RPMI8226 (cell line): Measurements from ENCODE around the gene NAA40.
A peak's percentile ranks its signal among the peaks of the same experiment; 100 is the strongest.

Experiments used
- DNase-seq: peaks from one replicate; pipeline ENCODE4 v3.0.0-alpha.2; 2015

Gene NAA40

DNA sequence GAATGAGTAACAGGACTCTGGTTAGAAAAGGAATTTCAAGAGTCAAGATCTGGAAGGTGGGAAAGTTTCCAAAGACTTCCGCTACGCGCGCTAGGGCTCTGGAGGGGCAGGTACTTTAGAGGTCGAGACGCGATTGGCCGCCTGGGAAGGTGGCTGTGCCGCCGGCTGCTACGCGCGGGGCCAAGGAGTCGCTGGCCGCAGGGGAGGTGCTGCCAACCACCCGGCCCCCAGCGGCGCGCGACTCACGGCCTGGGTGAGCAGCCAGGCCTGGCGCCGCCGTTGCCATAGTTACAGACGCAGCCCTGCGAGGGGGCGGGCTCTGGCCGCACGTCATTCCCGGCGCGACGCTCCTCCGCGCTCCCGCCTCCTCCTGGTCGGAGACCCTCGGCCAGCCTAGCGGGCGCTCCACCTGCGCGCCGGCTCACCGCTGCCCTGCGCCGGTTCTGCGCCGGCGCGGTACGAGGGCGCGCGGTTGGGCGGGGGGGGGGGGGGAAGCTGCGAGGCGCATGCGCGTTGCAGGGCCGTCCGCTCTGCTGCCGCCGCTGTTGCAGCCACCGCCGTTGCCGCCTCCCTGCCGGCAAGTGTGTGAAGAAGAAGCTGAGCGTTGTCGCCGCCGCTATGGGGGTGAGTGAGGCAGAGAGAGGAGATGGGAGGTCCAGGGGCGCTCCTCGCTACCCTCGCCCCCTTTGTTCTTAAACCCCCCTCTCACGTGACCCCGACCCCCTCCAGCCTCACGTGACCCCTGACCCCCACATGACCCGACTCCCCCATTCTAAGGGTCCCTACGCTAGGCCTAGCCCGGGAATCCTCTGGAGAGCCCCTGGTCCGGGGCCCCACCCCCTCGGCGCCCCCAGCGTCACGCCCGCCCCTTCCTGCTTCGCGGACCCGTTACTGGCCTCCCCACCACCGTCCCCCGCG is at the start of gene NAA40:
Gene NAA40 (plus strand): TSS at position 524 of the 918 bp plus-strand sequence. CDS start 95 bp downstream, at position 619.
- DNase-seq = peak; percentile 100

DNA sequence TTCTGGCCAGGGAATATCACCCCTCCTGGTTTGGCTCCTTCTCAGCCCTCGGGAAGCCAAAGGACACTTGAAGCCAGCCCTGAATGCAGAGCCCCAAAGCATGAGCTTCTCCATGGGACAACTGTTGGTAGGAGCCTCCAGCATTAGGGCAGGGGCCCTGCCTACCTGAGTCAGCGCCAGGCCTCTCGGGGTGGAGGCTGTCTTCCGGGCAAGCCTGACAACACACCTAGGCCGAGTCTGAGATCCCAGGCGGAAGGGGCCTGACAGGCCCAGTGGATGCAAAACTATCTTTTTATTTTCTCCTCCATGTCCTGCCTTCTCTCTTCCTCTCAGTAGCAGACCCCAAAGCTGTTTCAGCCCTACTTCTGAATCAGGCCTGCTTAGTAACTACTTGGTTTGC is 49.5 kb upstream of the NAA40 start:
- no peak for DNase-seq

DNA sequence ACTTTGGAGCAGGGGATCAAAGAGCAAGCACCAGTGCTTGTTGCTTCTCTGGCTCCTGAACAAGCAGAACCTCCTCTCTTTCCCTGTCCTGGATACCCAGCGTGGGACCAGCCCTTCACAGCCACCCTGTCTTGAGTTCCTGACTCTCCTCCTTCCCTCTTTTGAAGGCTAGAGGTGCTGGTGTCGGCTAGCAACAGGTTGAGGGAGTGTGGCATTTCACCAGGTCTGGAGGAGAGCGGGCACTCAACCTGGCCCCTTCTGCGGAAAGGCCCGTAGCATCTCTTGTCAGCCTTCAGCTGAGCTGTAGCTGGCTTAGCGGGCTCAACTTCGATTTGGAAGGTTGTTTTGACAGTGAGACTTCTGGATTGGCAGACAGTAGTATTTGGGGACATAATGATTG is 48.4 kb upstream of the NAA40 start:
- DNase-seq = no peak

DNA sequence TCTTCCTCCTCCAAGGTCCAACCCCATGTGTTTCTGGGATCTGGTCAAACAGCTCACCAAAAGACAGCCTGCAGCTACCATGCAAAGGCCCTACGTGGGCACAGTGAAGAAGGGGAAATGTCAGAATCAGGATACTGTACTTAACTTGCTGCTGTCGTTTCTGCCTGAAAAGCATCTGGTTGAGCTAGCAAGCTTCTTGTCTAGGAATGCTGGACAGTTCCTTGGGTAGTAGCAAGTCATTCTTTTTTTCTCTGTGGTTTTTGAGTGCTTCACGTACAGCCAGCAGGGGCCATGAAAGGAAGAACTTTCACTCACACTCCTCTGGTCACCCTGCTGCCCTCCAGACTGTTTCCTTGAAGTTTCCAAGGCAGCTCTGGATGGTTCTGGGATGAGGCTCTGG is 46.6 kb upstream of the NAA40 start:
- DNase-seq = no peak

DNA sequence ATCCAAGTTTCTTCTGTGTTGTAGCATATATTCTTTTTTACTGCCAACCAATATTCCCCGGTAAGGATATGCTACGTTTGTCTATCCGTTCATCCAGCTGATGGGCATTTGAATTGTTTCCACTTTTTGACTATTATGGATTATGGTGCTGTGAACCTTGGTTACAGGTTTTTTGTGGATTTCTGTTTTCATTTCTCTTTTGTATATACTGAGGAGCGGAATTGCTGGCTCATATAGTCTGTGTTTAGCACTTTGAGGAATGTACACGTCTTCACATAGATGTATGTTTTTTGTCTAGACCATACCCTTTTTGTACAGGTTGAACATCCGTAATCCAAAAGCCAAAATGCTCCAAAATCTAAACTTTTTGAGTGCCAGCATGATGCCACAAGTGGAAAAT is 45.4 kb upstream of the NAA40 start:
- no peak for DNase-seq

DNA sequence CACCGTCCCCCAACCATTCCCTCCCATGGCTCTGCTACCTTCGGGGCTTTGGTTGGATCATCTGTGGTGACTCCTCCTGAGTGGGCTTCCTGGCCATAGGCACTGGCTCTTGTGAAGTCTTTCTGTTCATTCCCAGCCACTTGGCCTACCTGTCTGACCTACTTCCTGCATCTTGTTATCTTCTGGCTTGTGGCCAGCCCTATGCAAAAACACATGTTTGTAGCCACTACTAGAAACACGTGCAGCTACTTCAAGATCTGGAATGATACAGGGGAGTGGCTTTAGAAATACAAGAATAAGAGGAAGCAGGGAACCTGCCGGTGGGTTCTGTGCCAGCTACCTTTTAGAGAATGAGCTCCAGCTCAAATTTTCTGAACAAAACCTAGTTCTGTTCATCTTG is 42.7 kb upstream of the NAA40 start:
- DNase-seq = peak; percentile 48

DNA sequence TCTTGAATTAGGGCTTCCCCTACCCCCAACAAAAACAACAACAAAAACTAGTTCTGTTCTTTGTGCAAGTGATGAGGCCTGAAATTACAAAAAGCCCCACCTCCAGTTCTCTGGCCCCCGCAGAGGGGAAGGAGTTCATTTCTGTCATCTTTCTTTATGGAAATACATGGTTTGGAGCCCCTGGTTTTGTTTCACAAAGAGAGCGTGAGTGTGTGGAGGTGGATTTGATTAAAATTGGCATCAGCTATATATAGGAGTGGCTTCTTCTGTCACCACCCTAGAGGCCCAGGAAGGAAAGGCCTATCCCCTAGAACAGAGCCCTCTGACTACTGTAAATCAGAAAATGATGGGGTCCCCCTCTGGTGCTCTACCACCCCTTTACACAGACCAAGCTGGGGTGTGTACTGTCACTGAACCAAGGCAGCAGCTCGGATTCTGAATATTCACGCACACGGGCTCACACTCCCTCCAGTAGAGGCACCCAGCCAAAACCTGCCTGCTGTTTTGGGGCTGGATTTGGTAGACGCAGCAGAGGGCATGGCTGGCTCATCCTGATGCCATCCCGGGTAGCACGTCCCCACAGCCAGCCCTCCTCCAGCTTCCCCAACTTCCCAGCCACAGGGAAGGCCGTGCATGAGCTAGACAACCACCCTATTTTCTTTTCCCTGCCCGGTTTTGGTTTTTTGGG is 41.2 kb upstream of the NAA40 start:
- no peak for DNase-seq

DNA sequence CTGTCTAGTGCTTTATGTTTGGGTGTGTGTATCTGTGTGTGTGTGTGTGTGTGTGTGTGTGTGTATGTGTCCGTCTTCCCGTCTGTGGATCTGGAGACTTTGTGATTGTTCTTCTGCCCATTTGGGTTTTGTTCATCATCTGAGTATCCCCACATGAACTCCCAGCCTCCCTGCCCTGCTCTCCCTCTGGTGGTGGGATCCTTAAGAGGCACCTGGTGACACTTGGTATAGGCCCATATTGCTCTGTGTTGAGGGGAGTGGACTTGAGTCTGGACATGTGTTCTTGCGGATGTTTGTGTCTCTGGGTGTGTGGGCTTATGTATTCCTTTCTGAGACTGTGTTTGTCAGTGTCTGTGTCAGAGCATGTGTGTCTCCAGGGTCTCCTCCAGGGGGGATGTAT is 37.1 kb upstream of the NAA40 start:
- DNase-seq = no peak

DNA sequence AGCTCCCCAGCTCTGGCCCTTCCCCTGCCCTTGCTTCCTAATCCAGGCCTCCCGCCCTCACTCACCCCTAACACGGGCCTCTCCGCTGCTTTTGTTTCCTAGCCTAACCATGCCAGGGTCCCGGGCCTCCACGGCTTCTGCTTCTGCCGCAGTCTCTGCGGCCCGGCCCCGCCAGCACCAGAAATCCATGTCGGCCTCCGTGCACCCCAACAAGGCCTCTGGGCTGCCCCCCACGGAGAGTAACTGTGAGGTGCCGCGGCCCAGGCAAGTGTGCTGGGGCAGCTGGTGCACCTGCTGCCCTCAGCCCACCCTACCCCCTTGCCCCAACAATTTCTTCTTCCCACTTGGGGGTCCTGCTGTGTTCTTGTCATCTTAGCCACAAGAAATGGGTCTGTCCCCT is 34.9 kb upstream of the NAA40 start:
- no peak for DNase-seq

DNA sequence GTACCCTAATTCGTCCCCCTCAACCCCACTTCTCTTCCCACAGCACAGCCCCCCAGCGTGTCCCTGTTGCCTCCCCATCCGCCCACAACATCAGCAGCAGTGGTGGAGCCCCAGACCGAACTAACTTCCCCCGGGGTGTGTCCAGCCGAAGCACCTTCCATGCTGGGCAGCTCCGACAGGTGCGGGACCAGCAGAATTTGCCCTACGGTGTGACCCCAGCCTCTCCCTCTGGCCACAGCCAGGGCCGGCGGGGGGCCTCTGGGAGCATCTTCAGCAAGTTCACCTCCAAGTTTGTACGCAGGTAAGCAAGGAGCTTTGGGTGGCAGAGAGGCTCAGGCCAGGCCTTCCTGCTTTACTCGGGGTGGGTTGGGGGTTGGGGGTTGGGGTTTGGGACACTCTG is 34.1 kb upstream of the NAA40 start:
- no peak for DNase-seq

DNA sequence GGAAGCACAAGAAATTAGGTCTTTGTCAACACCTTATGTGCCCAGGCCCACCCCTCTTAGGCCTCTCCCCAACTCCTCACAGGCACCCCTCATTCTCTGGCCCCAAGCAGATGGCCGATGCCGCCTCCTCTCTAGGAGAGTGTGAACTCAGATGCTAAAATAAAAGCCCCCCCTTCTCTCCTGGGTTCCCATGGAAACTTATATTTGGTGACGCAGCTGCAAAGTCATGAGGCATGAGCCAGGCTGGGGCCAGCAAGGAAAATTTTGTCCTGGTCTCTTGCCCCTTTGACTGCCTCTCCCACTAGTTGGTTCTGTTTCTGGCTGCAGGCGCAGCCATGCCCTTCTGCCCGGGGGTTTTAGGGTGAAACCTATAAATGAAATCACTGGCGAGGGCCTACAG is 33.6 kb upstream of the NAA40 start:
- DNase-seq = no peak

DNA sequence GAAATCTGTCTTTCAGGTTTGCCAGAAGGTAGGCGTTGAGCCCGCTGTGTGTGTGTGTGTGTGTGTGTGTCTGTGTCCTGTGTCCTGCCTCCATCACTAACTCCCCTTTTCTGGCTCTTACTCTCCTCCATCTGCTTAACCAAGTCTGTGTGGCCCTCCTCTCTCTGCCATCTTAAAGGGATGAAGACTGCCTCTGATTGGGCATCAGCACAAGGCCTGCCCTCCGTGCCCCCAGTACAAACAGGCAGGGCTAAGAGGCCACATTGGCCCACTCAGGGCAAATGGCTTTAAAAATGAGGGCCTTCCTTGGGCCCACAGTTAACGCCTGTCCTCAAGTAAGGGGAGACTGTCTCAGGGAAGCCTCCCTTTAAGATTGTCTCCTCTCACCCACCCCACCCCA is 32.7 kb upstream of the NAA40 start:
- no peak for DNase-seq

DNA sequence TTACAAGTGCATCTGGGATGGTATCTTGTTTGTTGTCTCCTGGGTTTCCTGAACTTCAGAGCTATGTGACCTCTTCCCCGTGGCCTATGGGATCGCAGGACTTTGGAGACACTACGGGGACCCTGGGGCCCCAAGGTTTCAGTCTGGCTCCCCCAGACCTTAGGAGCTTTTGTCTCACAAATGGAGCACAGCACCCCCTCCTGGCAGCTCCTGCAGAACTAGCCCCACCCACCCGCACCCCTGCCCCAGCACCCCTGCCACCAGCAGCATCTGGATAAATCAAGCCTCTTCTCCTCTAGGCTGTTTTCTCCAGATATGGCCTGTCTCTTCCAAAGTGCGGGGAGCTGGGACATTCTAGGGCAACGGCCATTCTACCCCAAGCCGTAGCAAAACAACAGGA is 32.2 kb upstream of the NAA40 start:
- no peak for DNase-seq

DNA sequence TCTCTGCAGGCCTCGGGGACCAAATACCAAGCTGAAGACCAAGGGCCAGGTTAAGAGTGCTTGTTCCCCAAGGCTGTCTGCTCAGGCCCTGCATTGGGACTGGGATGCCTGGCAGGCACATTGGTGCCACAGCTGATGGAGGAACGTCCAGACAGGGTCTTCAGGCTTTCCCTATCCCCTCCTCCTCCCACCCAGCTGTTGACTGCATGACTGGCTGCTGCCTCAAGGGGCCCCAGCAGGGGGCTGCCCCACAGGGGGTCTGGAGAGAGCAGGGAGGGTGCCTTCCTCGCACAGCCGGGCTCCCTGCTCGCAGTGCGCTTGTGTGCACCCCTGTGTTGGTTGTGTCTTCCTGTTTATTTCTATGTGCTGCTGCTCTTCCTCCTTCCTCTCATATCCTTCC is 31.7 kb upstream of the NAA40 start:
- no peak for DNase-seq

DNA sequence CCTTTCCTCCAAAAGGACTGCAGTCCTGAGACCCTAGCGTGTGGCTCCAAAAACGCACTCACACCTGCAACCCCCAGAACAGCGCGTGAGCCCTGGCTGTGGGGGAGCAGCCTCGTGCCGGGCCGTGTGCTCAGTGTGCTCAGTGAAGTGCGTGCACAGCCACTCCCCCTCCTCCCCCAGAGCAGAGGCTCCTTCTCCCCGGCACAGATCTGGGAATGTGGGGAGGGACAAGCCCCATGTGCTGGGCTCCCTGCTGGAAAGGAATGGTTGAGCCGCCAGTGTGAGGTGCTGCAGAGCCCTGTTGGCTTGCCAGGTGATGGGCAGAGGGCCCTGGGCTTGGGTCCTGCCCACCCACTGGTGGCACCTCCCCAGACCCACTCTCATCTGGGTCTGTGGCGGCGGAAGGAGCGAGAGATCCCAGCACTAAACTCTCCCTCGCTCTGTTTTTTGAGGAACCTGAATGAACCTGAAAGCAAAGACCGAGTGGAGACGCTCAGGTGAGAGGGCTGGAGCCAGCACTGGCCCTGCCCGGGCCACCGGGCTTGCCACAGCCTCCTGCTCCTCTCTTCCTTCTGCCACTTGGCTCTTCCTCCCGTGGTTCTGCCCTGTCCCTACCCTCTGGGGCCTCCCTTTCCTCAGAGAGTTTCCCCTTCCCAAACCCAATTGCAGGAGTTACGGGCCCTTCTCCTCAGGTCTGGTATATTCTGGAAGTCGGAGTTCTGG is 30.8 kb upstream of the NAA40 start:
- no peak for DNase-seq

DNA sequence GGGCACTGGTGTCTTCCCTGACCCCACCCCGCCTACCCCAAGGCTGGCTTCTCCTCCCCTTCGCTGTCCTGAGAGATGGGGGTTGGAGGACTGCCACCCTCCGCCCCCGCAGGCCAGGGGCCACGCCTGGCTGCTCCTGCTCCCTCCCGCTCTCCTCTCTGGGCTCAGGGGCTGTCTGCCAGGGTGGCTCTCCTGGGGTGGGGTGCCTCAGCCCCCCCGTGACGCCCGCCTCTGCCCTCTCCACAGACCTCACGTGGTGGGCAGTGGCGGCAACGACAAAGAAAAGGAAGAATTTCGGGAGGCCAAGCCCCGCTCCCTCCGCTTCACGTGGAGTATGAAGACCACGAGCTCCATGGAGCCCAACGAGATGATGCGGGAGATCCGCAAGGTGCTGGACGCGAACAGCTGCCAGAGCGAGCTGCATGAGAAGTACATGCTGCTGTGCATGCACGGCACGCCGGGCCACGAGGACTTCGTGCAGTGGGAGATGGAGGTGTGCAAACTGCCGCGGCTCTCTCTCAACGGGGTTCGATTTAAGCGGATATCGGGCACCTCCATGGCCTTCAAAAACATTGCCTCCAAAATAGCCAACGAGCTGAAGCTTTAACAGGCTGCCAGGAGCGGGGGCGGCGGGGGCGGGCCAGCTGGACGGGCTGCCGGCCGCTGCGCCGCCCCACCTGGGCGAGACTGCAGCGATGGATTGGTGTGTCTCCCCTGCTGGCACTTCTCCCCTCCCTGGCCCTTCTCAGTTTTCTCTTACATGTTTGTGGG is 30.0 kb upstream of the NAA40 start:
- DNase-seq = no peak

DNA sequence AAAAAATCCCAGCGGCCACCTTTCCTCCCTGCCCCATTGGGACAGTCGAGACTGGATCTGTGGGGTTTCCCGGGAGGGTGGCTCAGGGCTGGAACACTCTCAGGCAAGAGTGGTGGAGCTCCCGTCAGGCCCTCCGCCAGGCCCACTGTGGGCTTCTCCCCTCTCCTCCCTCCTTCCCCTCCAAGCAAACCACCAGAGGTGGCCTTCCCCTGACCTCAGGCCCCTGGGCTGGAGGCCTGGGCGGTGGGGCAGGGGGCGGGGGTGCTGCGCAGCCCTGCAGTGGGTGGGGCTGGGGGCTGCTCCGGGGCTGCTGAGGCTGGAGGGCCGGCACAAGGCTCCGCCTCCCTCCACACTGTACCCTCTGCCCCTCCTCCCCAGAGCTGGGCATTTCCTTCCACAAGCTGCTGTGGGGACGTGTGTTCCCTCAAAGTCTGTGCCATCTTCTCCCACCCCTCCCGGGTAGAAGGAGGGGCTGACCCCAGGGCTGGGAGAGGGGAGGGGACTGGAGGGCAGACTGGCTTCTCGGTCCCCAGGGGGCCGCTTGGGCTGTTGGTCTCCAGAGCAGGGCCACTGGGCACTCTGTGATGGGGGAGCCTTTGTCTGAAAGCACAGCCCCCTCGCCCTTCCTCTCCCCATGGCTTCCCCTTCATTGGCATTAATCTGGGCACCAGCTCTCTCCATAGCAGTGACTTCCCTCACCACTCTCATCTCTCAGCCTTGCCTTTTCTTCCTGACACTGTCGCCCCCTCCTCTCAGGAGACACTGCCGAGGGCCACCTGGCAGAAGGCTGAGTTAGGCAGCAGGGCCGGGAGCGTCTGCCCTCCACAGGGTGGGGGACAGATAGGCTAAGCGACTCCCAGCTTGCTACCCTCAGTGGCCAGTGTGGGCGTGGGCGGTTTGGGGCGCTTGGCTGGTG is 29.0 kb upstream of the NAA40 start:
- DNase-seq = no peak

DNA sequence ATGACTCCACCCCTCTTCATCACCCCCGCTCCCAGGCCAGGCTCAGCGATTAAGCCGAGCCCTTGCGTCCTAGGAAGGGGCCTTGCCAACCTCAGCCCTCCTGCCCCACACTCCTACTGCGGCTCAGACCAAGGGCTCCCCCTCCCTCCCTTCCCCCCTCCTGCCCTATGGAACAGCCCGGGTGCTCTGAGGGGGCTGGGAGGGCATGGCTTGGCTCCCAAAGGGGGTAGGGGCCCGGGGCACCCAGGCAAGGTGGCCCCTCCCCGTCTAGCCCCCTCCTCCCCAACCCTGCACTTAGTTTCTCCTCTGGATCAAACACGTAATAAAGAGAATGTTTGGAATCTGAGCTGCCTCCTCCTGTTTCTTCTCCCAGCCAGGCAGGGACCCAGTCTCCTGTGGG is 28.1 kb upstream of the NAA40 start:
- DNase-seq = no peak

DNA sequence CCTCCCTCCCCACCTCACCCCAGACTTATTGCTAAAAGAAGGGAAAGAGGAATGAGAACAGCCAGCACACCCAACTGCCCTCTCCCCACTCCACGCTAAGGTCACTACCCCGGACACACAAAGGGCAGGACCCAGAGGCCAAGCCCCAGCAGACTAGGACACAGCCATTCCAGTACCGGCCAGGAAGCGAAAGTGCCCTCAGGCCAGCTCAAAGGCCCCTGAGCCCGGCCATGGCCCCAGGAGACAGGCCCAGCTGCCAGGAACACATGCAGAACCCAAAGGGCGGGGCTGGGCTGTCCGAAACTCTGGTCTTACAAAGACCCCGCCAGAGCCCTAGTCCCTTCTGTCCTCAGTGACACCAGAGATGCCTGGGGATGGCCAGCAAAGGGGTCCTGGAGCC is 27.4 kb upstream of the NAA40 start:
- DNase-seq = no peak

DNA sequence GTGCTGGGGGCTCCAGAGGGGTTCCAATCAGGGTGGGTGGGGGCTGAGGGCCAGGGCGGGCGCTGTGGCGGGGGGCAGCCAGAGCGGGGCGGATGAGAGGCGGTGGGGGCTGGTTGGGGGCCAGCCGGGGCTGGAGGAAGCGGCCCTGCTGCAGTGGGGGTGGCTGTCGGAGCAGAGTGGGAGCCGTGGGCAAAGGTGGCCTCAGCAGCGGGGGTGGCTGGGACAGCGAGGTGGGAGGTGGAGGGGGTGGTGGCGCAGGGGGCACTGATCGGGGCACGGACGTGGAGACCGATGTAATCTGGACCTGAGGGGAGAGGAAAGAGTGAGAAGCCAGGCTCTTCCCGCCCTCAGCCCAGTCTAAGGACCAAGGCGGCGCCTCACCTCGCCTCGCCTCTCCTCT is 26.9 kb upstream of the NAA40 start:
- DNase-seq = no peak

DNA sequence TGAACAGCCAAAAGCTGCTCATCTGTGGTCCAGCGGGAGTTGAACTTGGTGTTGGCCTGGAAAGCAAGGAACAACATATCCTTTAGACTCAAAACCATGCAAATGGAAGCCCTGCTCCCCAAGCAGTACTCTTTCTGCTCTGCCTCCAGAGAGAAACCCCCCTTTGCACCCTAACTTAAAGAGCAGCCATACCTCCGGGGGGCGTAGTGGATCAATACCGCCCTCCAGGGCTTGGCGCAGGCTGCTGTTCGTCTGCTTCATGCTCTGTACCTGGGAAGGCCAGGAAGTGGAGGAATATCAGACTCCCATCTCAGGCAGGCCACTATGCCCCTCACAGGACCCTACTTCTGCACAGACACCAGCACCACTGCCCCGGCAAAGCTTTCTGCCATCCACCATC is 26.1 kb upstream of the NAA40 start:
- DNase-seq = no peak
